Activated CD4-positive, alpha-beta memory T cell treated with anti-CD3 and anti-CD28 coated beads, Interleukin-2, amount 10 ng/mL, durations not matched to agents 7 days and 5 days (primary cell): ENCODE data around the gene RFT1. TPM values are rescaled to one million over a fixed set of nuclear protein-coding genes. Genes with fewer than 3 reads are reported as not detected.
A peak's percentile ranks its signal among the peaks of the same experiment; 100 is the strongest.

Experiments used
- CTCF ChIA-PET: fragments of 350-600 bp; sonication (Branson Sonifier 250); formaldehyde crosslinking; loops from one replicate; lab custom pipeline; 2021; ENCODE audit warnings: antibody characterized with exemption, inconsistent platforms; lab: Charles Lee
- POLR2A ChIA-PET: fragments of 350-600 bp; sonication (Branson Sonifier 250); formaldehyde crosslinking; loops from one replicate; lab custom pipeline; 2021; ENCODE audit warnings: antibody characterized with exemption; lab: Charles Lee
- DNase-seq: peaks from one replicate; pipeline ENCODE4 v3.0.0-alpha.2; 2020
- H3K27ac Mint-ChIP-seq: one replicate; pipeline ENCODE4 v1.8.0; 2021; ENCODE audit warnings: mild to moderate bottlenecking, mixed read lengths
- H3K27me3 Mint-ChIP-seq: one replicate; pipeline ENCODE4 v1.8.0; 2021; ENCODE audit warnings: mixed read lengths
- H3K36me3 Mint-ChIP-seq: one replicate; pipeline ENCODE4 v1.8.0; 2021; ENCODE audit warnings: low read depth, mixed read lengths
- H3K4me1 Mint-ChIP-seq: one replicate; pipeline ENCODE4 v1.8.0; 2021; ENCODE audit warnings: mixed read lengths
- H3K4me3 Mint-ChIP-seq: one replicate; pipeline ENCODE4 v1.8.0; 2021; ENCODE audit warnings: mild to moderate bottlenecking, mixed read lengths
- H3K9me3 Mint-ChIP-seq: one replicate; pipeline ENCODE4 v1.8.0; 2021; ENCODE audit warnings: mixed read lengths
- total RNA-seq, 2 experiments: library from RNA; stranded (reverse); gene quantifications; one replicate each; pipeline ENCODE4 v1.2.3, GENCODE V29; 2021

RFT1 gene
- total RNA-seq, 2 experiments from 2014 or later = 26.4 to 27.6 TPM

DNA sequence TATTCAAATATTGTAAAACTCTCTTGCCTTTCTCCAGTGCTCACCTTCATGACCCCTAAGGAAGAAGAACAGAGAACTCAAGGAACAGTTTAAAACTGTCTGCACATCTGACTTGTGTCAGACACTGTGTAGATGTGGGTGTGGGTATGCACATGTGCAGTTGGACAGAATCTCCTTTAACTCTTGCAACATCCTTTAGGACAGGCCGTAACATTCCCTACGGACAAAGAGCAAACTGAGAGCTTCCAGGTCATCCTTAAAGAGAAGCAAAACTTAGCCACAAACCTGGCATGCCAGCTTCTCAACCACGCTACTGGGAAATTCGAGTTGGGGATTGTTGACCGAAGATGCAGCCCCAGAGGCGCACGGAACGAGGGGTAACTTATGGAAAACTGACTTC lies 80.2 kb downstream of the RFT1 start:
- CTCF ChIA-PET = interaction anchor here (0.8 kb wide), 1 partner anchor 115 kb away, joined by 3 read pairs; no protein-coding TSS in a partner anchor
- POLR2A ChIA-PET = no interaction called here
- peaks cover 12% of the 10 kb centered on the region for H3K4me1 Mint-ChIP-seq

DNA sequence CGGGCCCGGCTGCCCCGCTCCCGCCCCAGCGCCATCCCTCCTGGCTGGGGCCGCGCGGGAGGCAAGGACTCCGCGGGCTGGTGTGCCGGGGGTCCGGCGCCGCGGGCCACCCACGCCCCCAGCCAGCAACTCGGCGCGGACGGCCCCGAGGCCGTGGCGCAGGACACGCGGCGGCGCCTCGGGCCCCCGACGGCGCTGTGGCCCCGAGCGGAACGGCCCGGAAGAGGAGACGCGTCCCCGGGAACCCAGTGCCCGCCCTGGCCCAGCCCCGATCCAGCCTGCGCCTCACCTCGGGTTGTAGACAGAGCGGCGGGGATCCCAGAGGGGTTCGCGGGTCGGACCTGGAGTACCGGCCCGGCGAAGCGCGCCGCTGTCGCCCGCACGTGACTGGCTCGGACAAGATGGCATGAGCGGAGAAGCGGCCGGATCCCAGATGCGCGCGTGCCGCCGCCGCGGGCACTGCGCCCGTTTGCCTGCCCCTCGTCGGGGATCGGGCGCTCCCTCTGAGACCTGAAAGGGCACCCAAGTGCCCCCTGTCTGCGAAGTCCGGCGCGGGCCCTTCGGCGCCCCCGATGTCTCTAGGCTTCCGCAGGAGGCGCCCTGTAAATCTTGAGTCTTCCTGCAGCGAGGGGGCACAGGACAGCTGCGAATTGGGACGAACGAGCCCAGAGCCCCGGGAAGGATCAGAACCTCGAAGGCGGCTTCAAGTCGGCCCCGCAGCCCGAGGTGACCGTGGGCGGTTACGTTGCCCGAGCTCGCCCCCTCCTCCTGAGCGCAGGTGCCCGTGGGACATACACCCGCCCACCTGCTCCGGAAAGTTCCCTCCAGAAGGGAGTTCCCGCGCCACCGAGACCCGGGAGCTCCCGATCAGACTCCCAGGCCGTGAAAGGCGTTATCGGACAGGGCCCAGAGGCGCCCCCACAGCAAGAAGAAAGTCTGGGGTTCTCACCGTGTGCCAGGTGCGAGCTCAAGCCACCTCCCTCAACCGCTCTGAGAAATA lies 83.8 kb downstream of the RFT1 start:
- H3K4me3 Mint-ChIP-seq = peak overlapping the region; percentile 69
- peak; percentile 70 for DNase-seq
- H3K9me3 Mint-ChIP-seq = no peaks in the 10 kb centered on the region
- ChIA-PET POLR2A (interaction anchor here (0.6 to 5.1 kb wide), 25 partner anchors 8 to 845 kb away, joined by 3 to 72 read pairs (median 4); partner anchors contain the start of genes GLT8D1, GNL3, PBRM1 and PRKCD), CTCF (interaction anchor here (0.7 to 3.8 kb wide), 11 partner anchors 11 to 153 kb away, joined by 3 to 14 read pairs (median 3); no protein-coding TSS in a partner anchor)
- peaks cover 6% of the 10 kb centered on the region for H3K36me3 Mint-ChIP-seq
- H3K27ac Mint-ChIP-seq = peak overlapping the region; percentile 67
- peaks cover 35% of the 10 kb centered on the region for H3K4me1 Mint-ChIP-seq
- H3K27me3 Mint-ChIP-seq = peaks cover 9% of the 10 kb centered on the region

More for the DNA sequence above, 80.2 kb downstream of the RFT1 start:
- Mint-ChIP-seq H3K4me3 (no peak overlapping the region), H3K9me3 (no peaks in the 10 kb centered on the region), H3K27ac (no peak overlapping the region), H3K27me3 (peaks cover 9% of the 10 kb centered on the region), H3K36me3 (no peaks in the 10 kb centered on the region)
- DNase-seq = no peak

DNA sequence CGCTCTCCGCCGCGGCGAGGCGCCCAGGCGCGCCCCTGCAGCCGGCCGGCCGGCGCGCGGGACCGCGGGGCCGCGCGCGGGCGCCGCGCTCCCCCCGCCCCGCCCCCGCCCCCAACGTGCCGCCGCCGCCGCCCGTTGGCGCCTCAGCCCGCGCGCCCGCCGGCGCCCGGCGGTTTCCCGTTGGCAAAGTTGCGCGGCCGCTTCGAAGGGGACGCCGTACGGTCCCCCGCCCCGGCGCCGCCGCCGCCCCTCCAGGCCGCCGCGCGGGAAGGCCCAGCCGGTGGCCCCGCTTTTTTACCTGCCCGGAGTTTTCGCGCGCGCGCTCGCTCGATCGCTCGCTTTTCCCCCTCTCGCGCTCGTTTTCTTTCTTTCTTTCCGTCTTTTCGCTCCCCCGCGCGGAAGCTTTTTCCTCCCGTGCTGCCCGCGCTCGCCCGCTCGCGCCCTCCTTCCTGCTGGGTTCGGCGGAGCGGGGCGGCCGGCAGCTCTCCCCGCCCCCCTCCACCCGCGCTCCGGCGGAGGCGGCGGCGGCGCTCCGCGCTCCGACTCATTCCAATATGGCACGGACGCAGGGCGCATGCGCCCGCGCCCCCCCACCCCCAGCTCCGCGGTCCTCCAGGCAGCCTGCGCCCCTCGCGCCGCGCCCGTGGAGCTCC lies 84.6 kb downstream of the RFT1 start, which contains the start of gene SFMBT1:
Gene SFMBT1 (minus strand): TSS at position 556 of the 653 bp plus-strand sequence. CDS start 76,945 bp downstream, outside the sequence.
- Mint-ChIP-seq H3K9me3 (no peaks in the 10 kb centered on the region), H3K4me1 (peaks cover 38% of the 10 kb centered on the region), H3K4me3 (peak within 1 kb of the TSS; percentile 91), H3K36me3 (peaks cover 6% of the 10 kb centered on the region), H3K27ac (peak within 1 kb of the TSS; percentile 98), H3K27me3 (peaks cover 9% of the 10 kb centered on the region)
- ChIA-PET CTCF (interaction anchor here (0.8 to 3.8 kb wide), 5 partner anchors 28 to 153 kb away, joined by 3 to 14 read pairs (median 3); no protein-coding TSS in a partner anchor), POLR2A (interaction anchor here (0.6 to 5.1 kb wide), 24 partner anchors 8 to 846 kb away, joined by 3 to 72 read pairs (median 4); partner anchors contain the start of genes GLT8D1, GNL3, PBRM1 and PRKCD)
- peak; percentile 77 for DNase-seq

DNA sequence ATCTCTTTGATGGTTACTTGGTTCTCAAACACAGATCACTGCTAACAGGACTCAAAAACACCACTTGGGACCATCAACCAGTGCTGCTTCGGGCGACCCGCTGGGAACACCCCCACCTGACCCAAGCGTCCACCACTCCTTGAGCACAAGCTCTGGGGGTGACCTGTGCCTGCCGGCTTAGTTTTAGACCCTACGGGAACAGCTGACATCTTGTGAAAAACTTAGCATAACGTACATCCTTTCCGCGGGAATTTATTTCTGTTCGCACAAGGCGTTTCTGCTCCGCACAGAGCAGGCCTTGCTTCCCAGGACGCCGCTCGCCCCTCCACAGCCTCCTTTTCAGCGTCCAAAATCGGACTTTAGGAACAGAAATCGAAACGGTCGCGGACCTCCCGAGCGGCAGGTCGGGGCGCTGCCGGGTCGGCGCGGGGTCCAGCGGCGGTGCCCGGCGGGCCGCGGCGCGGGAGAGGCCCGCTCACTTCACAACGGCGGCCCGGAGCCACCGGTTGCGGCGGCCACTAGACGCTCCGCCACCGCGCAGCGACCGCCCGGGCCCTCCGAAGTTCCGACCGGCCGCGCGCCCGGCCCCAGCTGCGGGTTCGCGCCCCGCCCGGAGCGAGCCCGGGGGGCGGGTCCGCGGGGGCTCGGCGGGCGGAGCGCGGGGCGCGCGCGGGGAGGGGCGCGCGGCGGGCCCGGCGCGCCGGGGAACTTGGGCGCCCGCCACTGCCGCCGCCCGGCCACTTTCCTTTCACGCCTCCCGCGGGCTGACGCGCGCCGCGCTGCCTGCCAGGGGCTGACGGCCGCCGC lies 85.3 kb downstream of the RFT1 start:
- ChIA-PET CTCF (interaction anchor here (0.8 to 3.8 kb wide), 5 partner anchors 28 to 152 kb away, joined by 3 to 14 read pairs (median 3); no protein-coding TSS in a partner anchor), POLR2A (interaction anchor here (0.6 to 5.1 kb wide), 24 partner anchors 8 to 847 kb away, joined by 3 to 72 read pairs (median 6); partner anchors contain the start of genes GLT8D1, GNL3, NEK4 and PBRM1)
- peak overlapping the region; percentile 91 for H3K4me3 Mint-ChIP-seq
- H3K27me3 Mint-ChIP-seq = peaks cover 9% of the 10 kb centered on the region
- H3K9me3 Mint-ChIP-seq = no peaks in the 10 kb centered on the region
- peak overlapping the region; percentile 98 for H3K27ac Mint-ChIP-seq
- peaks cover 9% of the 10 kb centered on the region for H3K36me3 Mint-ChIP-seq
- peak; percentile 60 for DNase-seq
- peaks cover 43% of the 10 kb centered on the region for H3K4me1 Mint-ChIP-seq

DNA sequence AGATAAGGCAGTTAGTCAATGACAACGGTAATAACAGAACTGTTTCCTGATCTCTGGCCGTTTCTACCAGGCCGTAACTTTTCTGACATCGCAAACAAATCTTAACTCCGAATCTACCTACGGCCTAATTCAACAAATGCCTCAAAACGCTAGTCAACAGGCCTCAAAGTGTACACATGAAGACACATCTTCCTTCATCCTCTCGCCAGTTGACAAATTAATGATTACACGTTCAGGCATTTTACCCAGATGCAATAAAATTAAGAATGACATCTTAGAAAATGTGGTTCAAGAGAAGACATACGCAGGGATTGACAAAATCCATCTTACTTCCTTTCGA lies 85.9 kb downstream of the RFT1 start:
- POLR2A ChIA-PET = interaction anchor here (0.6 to 5.1 kb wide), 15 partner anchors 11 to 496 kb away, joined by 3 to 72 read pairs (median 6); partner anchors contain the start of genes GNL3, NEK4, PBRM1 and STIMATE
- H3K27ac Mint-ChIP-seq = peak overlapping the region; percentile 98
- H3K4me1 Mint-ChIP-seq = peaks cover 46% of the 10 kb centered on the region
- peaks cover 9% of the 10 kb centered on the region for H3K27me3 Mint-ChIP-seq
- H3K4me3 Mint-ChIP-seq = peak overlapping the region; percentile 91
- CTCF ChIA-PET = interaction anchor here (1.1 to 3.8 kb wide), 3 partner anchors 9 to 151 kb away, joined by 3 to 14 read pairs (median 4); no protein-coding TSS in a partner anchor
- DNase-seq = no peak
- peaks cover 9% of the 10 kb centered on the region for H3K36me3 Mint-ChIP-seq
- no peaks in the 10 kb centered on the region for H3K9me3 Mint-ChIP-seq

DNA sequence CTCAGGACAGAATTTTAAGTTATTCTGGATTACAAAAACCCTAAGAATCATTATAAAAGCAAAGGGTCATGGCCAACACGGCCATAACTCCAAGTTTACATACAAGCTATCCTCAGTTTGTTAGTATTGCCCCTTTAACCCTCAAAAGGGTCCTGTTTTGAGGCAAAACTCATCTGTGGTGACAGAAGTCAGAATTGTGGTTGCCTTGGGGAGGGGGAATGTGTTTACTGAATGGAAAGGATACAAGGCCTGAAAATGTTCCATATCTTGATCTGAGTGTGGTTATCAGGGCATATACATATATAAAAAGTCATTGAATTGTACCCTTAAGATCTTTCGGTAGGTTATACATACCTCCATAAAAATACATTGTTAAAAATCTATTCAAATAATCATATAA lies 86.5 kb downstream of the RFT1 start:
- H3K27ac Mint-ChIP-seq = peak overlapping the region; percentile 98

DNA sequence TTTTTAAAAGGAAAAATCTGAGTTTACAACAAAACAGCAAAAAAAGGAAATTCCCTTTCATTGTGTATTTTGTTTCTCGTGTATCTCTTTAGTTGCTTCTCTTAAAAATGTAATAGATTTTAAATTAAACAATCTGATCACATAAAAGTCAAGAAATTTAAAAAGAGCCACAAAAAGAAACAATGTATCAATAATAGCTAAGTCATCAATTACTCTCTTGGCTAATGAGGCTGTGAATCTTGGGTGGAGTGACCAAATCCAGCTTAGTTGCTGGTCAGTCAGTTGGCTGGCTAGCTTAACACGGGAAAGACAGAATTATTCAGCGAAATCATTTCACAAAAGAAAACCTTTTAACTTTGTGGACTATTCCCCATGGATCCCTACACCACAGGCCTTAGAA lies 87.6 kb downstream of the RFT1 start:
- ChIA-PET POLR2A (interaction anchor here (1.1 to 3.4 kb wide), 3 partner anchors 17 to 146 kb away, joined by 3 to 16 read pairs (median 5); partner anchors contain the start of gene STIMATE), CTCF (interaction anchor here (1.8 kb wide), 1 partner anchor 16 kb away, joined by 4 read pairs; no protein-coding TSS in a partner anchor)
- DNase-seq = no peak
- H3K4me3 Mint-ChIP-seq = no peak overlapping the region
- H3K27me3 Mint-ChIP-seq = peaks cover 6% of the 10 kb centered on the region
- H3K4me1 Mint-ChIP-seq = peaks cover 58% of the 10 kb centered on the region
- H3K27ac Mint-ChIP-seq = peak overlapping the region; percentile 42
- no peaks in the 10 kb centered on the region for H3K9me3 Mint-ChIP-seq
- H3K36me3 Mint-ChIP-seq = peaks cover 9% of the 10 kb centered on the region

More for the DNA sequence above, 86.5 kb downstream of the RFT1 start:
- H3K27me3 Mint-ChIP-seq = peaks cover 9% of the 10 kb centered on the region
- peak overlapping the region; percentile 91 for H3K4me3 Mint-ChIP-seq
- CTCF ChIA-PET = interaction anchor here (1.1 to 3.8 kb wide), 4 partner anchors 8 to 151 kb away, joined by 3 to 14 read pairs (median 4); no protein-coding TSS in a partner anchor
- peaks cover 52% of the 10 kb centered on the region for H3K4me1 Mint-ChIP-seq
- POLR2A ChIA-PET = interaction anchor here (0.9 to 5.1 kb wide), 11 partner anchors 10 to 508 kb away, joined by 3 to 72 read pairs (median 6); partner anchors contain the start of genes GNL3, NEK4, PBRM1 and STIMATE
- no peak for DNase-seq
- peaks cover 9% of the 10 kb centered on the region for H3K36me3 Mint-ChIP-seq
- no peaks in the 10 kb centered on the region for H3K9me3 Mint-ChIP-seq

DNA sequence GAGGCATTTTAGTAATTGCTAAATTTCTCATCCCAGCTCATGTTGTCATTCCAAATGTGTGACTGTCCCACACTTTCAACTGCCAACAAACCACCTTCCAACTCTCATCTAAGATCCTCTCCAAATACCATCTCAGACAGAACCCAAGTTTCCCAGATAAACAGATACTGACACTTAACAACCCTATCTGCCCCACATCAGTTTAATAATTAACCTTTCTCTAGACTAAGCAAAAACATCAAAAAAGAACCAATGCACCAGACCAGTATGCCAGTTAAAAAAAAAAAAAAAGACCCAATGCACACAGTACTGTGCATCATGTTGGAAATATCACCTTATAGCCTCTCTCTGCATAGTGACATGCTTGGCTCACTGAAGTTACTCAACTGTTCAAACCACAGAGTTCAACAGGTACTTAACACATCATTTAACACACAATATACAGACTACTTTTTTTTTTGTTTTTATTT lies 89.8 kb downstream of the RFT1 start:
- ChIA-PET POLR2A (no interaction called here), CTCF (no interaction called here)
- H3K36me3 Mint-ChIP-seq = peaks cover 15% of the 10 kb centered on the region
- no peak overlapping the region for H3K4me3 Mint-ChIP-seq
- H3K9me3 Mint-ChIP-seq = no peaks in the 10 kb centered on the region
- peaks cover 69% of the 10 kb centered on the region for H3K4me1 Mint-ChIP-seq
- no peaks in the 10 kb centered on the region for H3K27me3 Mint-ChIP-seq
- peak overlapping the region; percentile 6 for H3K27ac Mint-ChIP-seq
- no peak for DNase-seq

DNA sequence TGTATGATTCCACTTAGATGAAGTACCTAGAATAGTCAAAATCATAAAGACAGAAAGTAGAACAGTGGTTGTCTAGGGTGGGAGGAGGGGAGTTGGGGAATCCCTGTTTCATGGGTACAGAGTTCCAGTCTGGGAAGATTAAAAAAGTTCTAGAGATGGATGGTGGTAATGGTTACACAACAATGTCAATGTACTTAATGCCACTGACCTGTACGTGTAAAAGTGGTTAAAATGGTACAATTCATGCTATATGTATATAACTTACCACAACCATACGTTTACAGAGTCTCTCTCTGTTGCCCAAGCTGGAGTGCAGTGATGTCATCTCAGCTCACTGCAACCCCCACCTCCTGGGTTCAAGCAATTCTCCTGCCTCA lies 90.9 kb downstream of the RFT1 start:
- peaks cover 10% of the 10 kb centered on the region for H3K36me3 Mint-ChIP-seq
- H3K27ac Mint-ChIP-seq = peak overlapping the region; percentile 16
- peaks cover 74% of the 10 kb centered on the region for H3K4me1 Mint-ChIP-seq
- DNase-seq = no peak
- H3K4me3 Mint-ChIP-seq = no peak overlapping the region
- no peaks in the 10 kb centered on the region for H3K27me3 Mint-ChIP-seq
- no peaks in the 10 kb centered on the region for H3K9me3 Mint-ChIP-seq
- CTCF ChIA-PET = interaction anchor here (0.6 kb wide), 1 partner anchor 15 kb away, joined by 3 read pairs; no protein-coding TSS in a partner anchor
- POLR2A ChIA-PET = no interaction called here

DNA sequence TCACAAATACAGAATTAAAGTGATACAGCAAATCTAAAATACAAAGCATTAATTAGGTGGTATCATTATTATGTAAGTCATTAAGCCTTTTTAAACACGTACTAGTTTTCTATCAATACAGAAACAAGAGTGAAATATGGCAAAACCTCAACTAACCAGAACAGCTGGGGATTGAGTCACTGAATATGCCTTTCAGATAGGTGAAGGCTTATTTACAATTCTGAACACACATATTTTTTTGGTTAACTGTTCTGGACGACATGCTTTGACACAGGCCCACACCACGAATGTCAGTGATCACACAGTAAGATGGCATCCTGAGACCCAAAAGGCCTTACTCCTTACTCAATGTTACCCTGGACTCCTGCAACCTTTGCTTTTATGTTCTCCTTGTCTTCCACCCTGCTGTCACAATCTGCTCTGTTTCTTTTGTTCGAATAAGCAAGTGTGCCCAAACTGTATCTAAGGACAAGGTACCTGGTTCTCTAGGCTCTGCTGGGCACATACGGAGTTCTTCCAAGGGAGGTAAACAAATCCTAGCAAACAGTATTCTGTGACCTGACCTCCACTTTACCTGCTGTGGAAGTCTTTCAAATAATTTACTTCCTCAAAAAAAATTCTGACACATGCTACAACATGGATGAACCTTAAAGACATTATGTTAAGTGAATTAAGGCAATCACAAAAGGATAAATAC lies 91.4 kb downstream of the RFT1 start:
- DNase-seq = no peak
- H3K27me3 Mint-ChIP-seq = no peaks in the 10 kb centered on the region
- peak overlapping the region; percentile 16 for H3K27ac Mint-ChIP-seq
- ChIA-PET CTCF (interaction anchor here (0.6 kb wide), 1 partner anchor 15 kb away, joined by 3 read pairs; no protein-coding TSS in a partner anchor), POLR2A (no interaction called here)
- H3K4me1 Mint-ChIP-seq = peaks cover 68% of the 10 kb centered on the region
- no peak overlapping the region for H3K4me3 Mint-ChIP-seq
- H3K9me3 Mint-ChIP-seq = no peaks in the 10 kb centered on the region
- peaks cover 9% of the 10 kb centered on the region for H3K36me3 Mint-ChIP-seq
